Measurements from ENCODE around the gene EIF4ENIF1.

Gene EIF4ENIF1

DNA sequence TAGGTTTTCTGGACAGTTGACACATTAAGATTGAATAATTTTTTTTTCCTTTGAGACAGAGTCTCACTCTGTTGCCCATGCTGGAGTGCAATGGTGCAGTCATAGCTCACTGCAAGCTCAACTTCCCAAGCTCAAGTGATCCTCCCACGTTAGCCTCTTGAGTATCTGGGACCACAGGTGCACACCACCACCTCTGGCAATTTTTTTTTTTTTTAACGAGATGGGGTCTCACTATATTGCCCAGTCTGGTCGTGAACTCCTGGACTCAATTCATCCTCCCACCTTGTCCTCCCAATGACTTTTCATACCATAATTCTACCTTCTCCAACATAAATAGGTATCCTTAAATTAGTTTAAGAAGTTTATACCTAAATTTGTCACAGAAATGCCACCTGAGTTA lies 8.5 kb downstream of the EIF4ENIF1 start:
- no peak for DNase-seq (ENCODE audit: extremely low read depth, low read depth)
- no peak overlapping the region for H3K4me3 ChIP-seq (replicated peaks; ENCODE audit: low read depth, low read length)
- TF ChIP-seq, protein P1, sequence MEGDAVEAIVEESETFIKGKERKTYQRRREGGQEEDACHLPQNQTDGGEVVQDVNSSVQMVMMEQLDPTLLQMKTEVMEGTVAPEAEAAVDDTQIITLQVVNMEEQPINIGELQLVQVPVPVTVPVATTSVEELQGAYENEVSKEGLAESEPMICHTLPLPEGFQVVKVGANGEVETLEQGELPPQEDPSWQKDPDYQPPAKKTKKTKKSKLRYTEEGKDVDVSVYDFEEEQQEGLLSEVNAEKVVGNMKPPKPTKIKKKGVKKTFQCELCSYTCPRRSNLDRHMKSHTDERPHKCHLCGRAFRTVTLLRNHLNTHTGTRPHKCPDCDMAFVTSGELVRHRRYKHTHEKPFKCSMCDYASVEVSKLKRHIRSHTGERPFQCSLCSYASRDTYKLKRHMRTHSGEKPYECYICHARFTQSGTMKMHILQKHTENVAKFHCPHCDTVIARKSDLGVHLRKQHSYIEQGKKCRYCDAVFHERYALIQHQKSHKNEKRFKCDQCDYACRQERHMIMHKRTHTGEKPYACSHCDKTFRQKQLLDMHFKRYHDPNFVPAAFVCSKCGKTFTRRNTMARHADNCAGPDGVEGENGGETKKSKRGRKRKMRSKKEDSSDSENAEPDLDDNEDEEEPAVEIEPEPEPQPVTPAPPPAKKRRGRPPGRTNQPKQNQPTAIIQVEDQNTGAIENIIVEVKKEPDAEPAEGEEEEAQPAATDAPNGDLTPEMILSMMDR (IDR thresholded peaks at IDR 0.05; ENCODE audit: low read depth, low read length, missing control alignments) = no peak

- TF ChIP-seq, protein P1 (IDR thresholded peaks at IDR 0.05; ENCODE audit: low read depth, low read length, missing control alignments) = no peak
- DNase-seq (ENCODE audit: extremely low read depth, low read depth) = no peak
- H3K4me3 ChIP-seq (replicated peaks; ENCODE audit: low read depth, low read length) = no peak overlapping the region
These were observed 12.3 kb downstream of the EIF4ENIF1 start for GRCh38 chr22:31477329-31477728.

DNA sequence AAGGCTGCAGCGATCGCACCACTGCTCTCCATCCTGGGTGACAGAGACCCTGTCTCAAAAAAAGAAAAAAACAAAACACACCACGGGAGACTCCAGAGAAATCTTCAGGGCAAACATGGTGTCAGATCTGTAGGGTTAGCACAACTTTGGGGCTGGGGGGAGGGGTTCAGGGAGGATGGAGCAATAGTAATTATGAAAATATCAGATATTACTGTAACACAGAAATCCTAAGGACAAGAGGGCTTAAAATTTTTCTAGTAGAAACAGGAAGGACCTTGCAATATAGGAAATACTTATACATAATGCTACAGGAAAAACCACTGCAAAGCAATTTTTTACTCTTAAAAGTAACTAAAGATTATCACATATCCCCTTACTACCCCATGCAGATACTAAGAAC lies 13.8 kb downstream of the EIF4ENIF1 start:
- TF ChIP-seq, protein P1 (IDR thresholded peaks at IDR 0.05; ENCODE audit: low read depth, low read length, missing control alignments) = no peak
- DNase-seq (ENCODE audit: extremely low read depth, low read depth) = no peak
- H3K4me3 ChIP-seq (replicated peaks; ENCODE audit: low read depth, low read length) = no peak overlapping the region

DNA sequence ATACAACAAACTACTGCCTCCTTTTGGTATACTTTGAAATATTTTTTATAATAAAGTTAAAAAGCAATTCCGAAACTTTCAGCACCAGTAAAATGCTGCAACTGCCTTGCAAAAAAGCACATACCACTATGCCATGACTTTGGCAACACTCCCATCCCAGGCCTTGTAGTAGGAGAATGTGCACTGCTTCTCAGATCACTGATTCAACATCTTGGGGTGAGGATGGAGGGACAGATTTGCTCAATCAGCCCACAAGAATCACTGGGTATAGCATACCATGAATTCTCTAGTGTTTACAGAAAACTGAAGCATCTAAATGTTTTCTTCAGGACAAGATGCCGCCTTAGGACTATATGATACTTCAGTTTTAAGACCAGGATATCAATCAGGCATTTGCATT lies 14.9 kb downstream of the EIF4ENIF1 start:
- DNase-seq (ENCODE audit: extremely low read depth, low read depth) = no peak

DNA sequence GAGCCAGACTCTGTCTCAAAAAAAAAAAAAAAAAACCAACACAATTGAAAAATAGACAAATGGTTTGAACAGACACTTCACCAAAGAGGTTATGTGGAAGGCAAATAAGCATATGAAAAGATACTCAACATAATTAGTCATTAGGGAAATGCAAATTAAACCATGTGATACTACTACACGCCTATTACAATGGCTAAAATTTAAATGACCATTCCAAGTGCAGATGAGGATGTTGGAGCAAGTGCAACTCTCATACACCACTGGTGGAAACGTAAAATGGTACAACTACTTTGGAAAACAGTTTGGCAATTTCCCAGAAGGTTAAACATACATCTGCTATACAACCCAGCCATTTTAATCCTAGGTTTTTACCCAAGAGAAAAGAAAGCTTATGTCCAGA lies 24.3 kb downstream of the EIF4ENIF1 start:
- no peak for DNase-seq (ENCODE audit: extremely low read depth, low read depth)
- no peak overlapping the region for H3K4me3 ChIP-seq (replicated peaks; ENCODE audit: low read depth, low read length)
- TF ChIP-seq, protein P1 (IDR thresholded peaks at IDR 0.05; ENCODE audit: low read depth, low read length, missing control alignments) = no peak

More for the DNA sequence above, 14.9 kb downstream of the EIF4ENIF1 start:
- H3K4me3 ChIP-seq (replicated peaks; ENCODE audit: low read depth, low read length) = no peak overlapping the region
- TF ChIP-seq, protein P1 (IDR thresholded peaks at IDR 0.05; ENCODE audit: low read depth, low read length, missing control alignments) = no peak

- DNase-seq (ENCODE audit: extremely low read depth, low read depth) = no peak
- no peak overlapping the region for H3K4me3 ChIP-seq (replicated peaks; ENCODE audit: low read depth, low read length)
- TF ChIP-seq, protein P1 (IDR thresholded peaks at IDR 0.05; ENCODE audit: low read depth, low read length, missing control alignments) = no peak
These were observed 27.9 kb downstream of the EIF4ENIF1 start for GRCh38 chr22:31461699-31462098.
